Hepatic stellate cell (primary cell): ENCODE results near the gene MCRIP1.

Experiments
- DNase-seq: peaks from one replicate; pipeline ENCODE4 v3.0.0; 2011; ENCODE audit warnings: low spot score

The MCRIP1 gene

GRCh38 chr17:81803728-81804558 lies 29.1 kb downstream of the MCRIP1 start, which contains the start of gene GCGR:
Gene GCGR (plus strand): TSS chr17:81804150. CDS start chr17:81809019, 4,869 bp downstream.
- no peak for DNase-seq

- DNase-seq: no peak
Observed at GRCh38 chr17:81802856-81803643, 30.0 kb downstream of the MCRIP1 start.

DNA sequence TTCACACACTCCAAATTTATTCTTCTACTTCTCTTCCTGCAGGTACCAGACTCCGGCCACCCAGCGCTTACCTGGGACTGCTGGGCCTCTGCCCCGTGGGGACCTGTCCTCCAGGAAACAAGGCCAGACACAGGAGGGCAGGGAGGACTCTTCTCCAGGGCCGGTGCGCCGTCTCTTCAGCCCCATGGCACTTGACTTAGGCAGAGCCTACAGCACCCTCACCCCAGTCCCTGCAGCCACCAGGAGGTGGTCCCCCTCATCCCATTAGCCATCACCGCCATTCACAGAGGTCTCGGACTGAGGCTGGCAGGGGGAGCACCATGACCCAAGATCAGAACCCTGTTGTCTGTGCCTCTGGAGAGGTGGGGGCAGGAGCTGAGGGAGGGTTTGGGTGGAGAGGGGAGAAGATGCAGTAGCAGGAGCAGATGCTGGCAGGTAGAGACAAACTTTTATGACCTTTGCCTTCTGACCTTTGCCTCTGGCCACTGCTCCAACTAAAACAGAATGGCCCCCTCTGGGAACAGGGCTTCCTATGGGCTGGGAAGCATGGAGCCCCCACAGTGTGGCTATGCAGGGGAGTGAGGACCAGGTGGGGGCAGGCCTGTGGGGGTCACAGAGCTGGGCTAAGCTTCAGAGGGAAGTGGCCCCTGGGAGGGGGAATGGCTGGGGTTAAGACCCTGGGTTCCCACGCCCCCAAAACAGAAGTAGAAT lies 30.9 kb downstream of the MCRIP1 start:
- no peak for DNase-seq

DNA sequence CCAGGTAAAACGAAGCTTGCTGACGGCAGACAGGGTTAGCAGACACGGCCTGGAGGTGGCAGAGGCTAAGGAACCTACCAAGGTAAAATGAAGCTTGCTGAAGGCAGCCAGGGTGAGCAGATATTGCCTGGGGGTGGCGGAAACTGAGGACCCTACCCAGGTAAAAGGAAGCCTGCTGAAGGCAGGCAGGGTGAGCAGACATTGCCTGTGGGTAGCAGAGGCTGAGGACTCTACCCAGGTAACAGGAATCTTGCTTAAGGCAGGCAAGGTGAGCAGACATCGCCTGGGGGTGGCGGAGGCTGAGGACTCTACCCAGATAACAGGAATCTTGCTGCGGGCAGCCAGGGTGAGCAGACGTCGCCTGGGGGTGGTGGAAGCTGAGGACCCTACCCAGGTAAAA lies 31.8 kb downstream of the MCRIP1 start:
- no peak for DNase-seq

DNA sequence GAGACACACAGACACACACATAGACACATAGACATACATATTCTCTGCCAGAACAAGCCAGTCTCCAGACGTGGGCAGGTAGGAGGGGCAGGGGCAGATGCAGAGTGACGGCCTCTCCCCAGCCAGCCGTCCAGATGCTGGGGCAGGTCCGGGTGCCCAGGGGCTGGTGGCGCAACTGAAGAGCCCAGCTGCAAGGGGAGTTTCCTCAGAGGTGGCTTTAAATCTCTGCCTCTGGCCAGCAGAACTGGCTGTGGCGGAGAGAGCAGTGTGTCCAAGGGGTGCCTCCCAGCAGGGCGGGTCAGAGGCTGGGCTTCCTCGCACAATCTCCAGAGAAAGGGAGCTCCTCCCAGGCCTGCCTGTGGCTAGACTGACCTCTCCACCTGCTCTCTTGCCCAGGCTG lies 38.6 kb downstream of the MCRIP1 start:
- no peak for DNase-seq

DNA sequence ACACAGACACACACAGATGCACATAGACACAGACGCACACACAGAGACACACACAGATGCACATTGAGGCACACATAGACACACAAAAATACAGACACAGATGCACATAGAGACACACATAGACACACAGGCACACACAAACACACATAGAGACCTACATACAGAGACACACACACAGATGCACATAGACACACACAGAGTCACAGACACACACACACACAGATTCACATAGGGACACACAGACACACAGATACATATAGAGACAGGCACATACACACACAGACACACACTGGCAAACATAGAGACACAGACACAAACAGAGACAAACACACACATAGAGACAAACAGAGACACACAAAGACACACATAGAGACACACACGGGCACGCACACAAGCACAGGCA lies 39.0 kb downstream of the MCRIP1 start:
- DNase-seq: no peak

GRCh38 chr17:81792675-81793615 lies 40.1 kb downstream of the MCRIP1 start:
- DNase-seq: no peak
